Fibroblast of villous mesenchyme (primary cell): ENCODE measurements around the gene SPATA16. TPM values are rescaled to one million over a fixed set of nuclear protein-coding genes. Genes with fewer than 3 reads are reported as not detected.

ENCODE experiments used
- DNase-seq: peaks from one replicate; pipeline ENCODE4 v3.0.0-alpha.2; 2010; ENCODE audit warnings: low read depth
- H3K4me3 ChIP-seq: 2 replicates; pipeline ENCODE4 v1.5.1; 2011; ENCODE audit warnings: low read depth, mild to moderate bottlenecking, low read length
- total RNA-seq: library from RNA; depleted of rRNA; stranded (reverse); fragments of >200 nt; gene quantifications from 2 replicates; pipeline ENCODE4 v1.2.3, GENCODE V29; 2012
- TF ChIP-seq, protein P1 (sequence below): IDR thresholded peaks from 2 replicates; pipeline ENCODE4 v1.5.1; 2012; ENCODE audit warnings: low read depth, mild to moderate bottlenecking, low read length; ENCODE audit not compliant: insufficient read depth

Gene SPATA16
- total RNA-seq, 1 donor: not detected

DNA sequence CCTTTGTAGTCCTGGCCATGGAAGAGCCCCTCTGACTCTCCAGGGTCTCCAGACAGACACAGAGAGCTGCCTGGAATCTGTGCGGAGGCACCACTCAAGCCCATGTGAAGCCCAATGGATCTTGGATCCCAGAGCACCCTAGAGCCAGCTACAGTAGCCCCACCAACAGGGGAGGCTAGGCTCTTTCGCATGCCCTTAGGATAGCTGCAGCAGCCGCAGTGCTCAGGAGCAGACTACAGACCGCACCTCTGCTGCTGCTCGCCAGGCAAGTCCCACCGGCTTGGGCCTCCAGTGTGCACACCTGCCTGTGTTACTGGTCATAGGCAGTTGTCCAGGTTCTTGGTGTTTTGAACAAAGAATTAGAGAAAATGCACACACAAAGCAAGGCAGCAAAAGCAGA is 131.6 kb downstream of the SPATA16 start:
- DNase-seq: no peak
- H3K4me3 ChIP-seq: no peak overlapping the region
- TF ChIP-seq, protein P1, sequence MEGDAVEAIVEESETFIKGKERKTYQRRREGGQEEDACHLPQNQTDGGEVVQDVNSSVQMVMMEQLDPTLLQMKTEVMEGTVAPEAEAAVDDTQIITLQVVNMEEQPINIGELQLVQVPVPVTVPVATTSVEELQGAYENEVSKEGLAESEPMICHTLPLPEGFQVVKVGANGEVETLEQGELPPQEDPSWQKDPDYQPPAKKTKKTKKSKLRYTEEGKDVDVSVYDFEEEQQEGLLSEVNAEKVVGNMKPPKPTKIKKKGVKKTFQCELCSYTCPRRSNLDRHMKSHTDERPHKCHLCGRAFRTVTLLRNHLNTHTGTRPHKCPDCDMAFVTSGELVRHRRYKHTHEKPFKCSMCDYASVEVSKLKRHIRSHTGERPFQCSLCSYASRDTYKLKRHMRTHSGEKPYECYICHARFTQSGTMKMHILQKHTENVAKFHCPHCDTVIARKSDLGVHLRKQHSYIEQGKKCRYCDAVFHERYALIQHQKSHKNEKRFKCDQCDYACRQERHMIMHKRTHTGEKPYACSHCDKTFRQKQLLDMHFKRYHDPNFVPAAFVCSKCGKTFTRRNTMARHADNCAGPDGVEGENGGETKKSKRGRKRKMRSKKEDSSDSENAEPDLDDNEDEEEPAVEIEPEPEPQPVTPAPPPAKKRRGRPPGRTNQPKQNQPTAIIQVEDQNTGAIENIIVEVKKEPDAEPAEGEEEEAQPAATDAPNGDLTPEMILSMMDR: no peak

DNA sequence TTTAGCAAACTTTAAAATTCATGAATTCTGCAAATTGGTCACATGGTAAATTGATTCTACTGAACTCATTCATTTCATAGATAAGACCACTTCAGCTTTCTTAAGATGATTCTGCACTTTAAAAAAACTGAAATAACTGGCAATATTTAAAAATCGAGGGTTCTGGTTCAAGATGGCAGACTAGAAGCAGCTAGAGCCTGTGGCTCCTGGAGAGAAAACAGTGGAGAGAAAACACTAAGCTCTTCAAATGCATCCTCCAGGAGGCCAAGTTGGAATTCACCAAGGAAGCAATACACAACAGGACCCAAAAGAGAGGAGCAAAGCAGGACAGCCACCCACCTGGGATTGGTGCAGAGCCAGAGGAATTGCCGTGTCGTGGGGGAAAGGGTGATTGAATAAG is 132.1 kb downstream of the SPATA16 start:
- DNase-seq: no peak
- H3K4me3 ChIP-seq: no peak overlapping the region
- TF ChIP-seq, protein P1: no peak

DNA sequence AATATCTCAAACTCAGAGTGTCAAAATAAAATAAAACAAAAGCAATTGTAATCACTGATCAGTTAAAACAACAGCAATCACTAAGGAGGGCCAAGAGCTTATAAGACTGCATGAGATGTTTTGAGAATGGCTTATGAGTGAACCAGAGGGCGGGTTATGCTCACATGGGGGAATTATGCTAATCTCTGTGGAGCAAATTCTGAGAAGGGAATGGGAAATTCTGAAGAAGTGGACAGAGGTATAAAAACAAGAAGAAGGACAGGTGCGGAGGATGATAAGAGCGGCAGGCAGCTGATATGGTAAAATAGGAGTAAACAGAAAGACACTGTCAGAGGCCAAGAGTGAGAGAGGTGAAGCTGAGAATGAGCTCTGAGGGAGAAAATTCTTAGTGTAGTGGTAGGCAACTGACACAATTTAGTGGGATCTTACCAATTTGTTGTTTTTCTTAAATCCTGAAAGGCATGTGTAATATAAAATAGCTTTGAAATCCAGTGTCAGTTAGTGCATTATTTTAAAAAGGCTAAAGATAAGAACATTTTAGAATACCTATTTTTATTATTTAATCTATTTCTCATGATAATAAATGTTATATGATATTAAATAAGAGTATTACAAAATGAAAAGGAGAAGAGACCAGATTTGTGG is 133.8 kb downstream of the SPATA16 start:
- no peak for DNase-seq
- H3K4me3 ChIP-seq: no peak overlapping the region
- TF ChIP-seq, protein P1: no peak

DNA sequence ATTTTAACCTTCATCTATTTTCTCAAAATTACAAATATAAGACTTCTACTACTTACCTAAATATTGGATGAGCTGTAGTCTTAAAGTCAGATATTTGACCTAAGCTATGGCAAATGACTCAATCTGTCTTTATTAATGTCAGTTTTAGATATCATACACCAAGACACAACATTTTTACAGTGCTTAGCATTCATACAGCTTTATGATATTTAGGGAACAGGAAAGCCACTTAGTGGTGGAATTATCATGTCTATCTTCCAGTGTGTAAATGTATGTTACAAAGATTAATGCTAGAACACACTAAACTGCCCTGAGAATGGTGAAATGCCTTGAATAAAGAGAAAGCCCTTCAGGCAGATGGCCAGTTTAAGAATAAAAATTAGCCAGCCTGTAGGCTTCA is 135.0 kb downstream of the SPATA16 start:
- DNase-seq: no peak
- no peak overlapping the region for H3K4me3 ChIP-seq
- TF ChIP-seq, protein P1: no peak

DNA sequence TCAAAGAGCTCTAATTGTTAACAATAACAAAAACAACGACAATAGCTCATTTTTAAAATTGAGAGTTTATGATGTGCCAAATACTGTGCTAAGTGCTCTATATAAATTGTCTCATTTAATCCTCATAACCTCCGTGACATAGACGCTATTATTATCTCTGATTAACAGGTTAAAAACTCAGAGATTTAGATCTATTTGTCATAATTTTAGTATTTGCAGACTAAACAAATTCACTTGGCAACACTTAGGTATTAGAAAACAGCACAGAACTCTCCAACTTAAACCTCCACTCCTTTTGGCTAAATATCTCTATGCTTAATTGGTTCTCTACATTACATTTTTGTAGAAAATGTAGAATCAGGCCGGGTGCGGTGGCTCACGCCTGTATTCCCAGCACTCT is 136.4 kb downstream of the SPATA16 start:
- no peak for DNase-seq
- TF ChIP-seq, protein P1: no peak
- H3K4me3 ChIP-seq: no peak overlapping the region

DNA sequence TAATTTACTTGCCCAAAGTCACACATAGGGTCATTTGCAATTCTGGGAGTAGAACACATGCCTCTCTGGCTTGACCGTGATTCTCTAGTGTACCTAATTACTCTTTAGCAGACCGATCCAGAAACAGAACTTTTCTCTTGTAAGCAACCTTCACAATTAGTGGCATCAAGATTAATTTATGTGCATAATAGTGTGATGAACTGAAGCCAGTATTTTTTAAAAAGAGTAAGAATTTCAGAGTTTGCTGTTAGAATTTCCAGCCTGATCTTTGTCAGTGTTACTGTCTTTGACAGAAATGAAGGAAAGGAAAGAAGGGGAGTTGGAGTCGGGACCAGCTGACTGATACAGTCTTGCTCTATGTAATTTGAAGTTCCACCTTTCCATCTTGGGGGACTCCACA is 137.1 kb downstream of the SPATA16 start:
- no peak overlapping the region for H3K4me3 ChIP-seq
- TF ChIP-seq, protein P1: no peak
- DNase-seq: no peak

DNA sequence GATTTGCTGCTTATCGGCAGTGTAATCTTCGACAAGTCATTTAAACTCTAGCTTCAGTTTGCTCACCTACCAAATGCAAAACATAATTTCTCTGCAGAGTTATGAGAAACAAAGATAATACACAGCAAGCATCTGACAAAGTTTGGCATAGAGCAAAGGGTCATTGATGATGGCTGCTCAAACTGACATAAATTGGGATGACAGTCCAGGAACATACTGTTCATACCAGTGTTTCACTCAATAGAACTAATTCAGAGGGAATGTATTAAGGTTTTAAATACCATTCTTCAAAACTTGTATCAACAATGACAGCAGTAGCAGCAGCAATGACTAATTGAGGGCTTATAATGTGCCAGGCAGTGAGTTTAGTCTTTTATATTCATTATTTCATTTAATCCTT is 137.6 kb downstream of the SPATA16 start:
- TF ChIP-seq, protein P1: no peak
- no peak overlapping the region for H3K4me3 ChIP-seq
- DNase-seq: no peak
